GM12873 (cell line): Measurements from ENCODE around the gene EPAS1.

ENCODE experiments used
- TF ChIP-seq, protein P1 (sequence below): IDR thresholded peaks from 2 replicates; pipeline ENCODE4 v1.5.1; 2012; ENCODE audit warnings: low read depth, mild to moderate bottlenecking, moderate library complexity, low read length, control low read depth; ENCODE audit not compliant: insufficient read depth; ENCODE audit errors: missing control alignments

Gene EPAS1

DNA sequence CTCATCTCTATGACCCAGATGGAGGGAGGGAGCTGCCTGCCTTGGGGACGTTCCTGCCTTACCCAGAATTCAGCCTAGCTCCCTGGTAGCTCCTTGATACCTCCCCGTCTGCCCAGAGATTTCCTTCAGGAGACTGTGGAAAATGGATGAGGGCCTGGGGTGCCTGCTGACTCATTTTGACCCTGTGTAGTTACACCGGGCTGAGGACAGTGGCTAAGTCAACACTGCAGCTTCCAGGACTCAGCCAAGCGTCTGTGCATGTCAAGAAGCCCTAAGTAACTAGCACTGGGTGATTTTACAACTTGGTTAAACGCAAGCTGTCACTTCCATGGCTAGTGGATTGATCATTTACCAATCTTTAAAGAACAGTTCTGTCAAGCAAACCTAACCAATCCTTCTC, 23.3 kb upstream of the EPAS1 start:
- TF ChIP-seq, protein P1, sequence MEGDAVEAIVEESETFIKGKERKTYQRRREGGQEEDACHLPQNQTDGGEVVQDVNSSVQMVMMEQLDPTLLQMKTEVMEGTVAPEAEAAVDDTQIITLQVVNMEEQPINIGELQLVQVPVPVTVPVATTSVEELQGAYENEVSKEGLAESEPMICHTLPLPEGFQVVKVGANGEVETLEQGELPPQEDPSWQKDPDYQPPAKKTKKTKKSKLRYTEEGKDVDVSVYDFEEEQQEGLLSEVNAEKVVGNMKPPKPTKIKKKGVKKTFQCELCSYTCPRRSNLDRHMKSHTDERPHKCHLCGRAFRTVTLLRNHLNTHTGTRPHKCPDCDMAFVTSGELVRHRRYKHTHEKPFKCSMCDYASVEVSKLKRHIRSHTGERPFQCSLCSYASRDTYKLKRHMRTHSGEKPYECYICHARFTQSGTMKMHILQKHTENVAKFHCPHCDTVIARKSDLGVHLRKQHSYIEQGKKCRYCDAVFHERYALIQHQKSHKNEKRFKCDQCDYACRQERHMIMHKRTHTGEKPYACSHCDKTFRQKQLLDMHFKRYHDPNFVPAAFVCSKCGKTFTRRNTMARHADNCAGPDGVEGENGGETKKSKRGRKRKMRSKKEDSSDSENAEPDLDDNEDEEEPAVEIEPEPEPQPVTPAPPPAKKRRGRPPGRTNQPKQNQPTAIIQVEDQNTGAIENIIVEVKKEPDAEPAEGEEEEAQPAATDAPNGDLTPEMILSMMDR, result no peak

DNA sequence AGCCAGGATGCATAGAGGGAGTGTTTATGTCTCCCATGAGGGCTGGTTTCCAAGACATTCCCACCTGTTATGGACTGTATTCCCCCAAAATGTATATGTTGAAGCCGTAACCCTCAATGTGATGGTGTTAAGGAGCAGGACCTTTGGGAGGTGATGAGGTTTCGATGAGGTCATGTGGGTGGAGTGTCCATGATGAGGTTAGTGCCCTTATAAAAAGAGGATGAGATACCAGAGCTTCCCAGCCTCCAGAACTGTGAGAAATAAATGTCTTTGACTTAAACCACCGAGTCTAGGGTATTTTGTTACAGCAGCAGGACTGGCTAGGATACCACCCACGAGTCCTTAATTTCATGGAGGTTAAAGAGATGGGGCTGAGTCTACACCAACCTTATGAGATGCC, 22.6 kb upstream of the EPAS1 start:
- TF ChIP-seq, protein P1, result no peak

DNA sequence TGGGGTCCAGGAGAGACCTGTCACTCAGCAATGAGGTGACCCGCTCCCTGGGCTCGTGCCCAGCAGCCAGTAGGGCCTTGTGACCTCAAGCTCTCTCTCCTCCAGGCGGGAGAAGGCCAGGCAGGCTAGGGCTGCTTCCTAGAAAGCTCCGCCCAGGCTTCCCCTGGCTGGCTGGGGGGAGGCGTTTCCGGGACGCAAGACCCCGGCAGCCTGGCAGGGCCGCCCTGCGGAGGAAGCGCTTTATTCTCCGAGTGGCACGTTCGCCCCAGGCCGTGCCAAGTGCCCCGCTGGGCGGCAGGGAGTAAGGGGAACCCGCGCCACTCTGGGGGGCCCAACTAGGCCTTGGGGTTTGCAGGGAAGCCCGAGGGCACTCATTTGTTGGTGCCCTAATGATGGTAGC, 21.2 kb upstream of the EPAS1 start:
- TF ChIP-seq, protein P1, result no peak

DNA sequence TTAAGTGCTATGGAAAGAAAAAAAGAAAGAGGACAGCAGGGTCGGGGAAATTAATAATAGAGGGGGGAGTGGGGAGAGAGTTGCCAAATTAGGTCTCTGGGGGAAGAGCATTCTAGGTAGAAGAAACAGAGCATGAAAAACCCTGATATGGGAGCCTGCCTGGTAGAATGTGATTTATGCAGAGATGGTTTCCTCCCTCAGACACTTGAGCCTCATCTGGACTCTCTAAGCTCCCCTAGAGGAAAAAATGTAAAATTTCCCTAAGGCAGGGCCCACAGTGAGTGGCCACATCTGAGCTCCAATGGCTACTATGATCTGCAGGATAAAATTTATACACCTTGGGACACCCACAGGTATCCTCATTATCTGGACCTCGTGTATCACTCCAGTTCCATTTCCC, 20.6 kb upstream of the EPAS1 start:
- TF ChIP-seq, protein P1, result no peak

DNA sequence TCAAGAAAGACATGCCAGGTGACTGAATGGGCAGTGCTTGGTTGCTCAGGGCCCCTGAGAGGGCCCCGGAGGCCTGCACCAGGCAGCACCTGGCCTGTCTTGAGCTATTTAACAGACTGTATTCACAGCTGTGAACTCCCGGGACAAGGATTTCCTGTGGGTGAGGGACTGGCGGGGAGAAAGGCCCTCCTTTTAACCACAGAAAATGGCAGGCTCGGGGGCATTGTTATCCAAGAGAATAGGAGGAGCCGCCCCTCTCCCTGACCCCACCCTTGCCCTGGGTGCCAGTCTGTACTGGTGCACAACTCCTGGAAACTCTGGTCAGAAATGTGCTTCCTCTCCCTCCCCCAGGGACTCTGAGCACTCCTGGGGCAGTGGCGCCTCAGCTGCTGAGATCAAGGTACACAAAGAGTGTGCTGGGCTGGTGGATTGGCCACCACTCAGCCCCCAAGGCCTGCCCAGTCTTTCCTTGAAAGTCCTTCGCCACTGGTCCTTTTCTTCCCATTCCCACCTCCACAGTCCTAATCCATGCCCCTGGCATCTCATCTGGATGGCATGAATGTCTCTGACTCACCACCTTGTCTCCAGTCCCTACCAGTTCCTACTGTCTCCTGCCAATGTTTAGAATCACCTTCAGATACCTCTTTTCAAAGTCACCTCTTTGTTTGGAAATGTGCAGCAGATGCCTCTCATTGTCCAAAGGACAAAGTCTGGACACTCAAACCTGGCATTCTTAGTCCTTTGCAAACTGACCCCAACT, 19.6 kb upstream of the EPAS1 start:
- TF ChIP-seq, protein P1, result no peak

DNA sequence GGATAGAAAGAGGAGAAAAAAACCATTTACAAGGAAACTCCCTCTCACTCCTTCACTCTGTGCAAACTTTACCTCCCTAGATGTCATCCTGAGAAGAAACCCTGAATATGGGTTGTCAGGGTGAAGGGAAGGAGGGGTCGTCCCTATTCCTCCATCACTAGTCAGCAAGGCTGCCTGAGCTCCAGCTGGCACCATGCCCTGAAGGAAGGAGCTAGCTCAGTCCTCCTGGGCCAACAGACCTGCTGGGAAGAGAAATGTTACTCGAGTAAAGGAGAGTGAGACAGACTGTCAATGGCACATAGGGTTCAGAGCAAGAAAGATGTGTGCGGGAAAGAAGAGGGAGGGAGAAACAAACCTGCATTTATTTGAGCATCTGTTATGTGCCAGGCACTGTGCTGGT, 18.3 kb upstream of the EPAS1 start:
- TF ChIP-seq, protein P1, result no peak

DNA sequence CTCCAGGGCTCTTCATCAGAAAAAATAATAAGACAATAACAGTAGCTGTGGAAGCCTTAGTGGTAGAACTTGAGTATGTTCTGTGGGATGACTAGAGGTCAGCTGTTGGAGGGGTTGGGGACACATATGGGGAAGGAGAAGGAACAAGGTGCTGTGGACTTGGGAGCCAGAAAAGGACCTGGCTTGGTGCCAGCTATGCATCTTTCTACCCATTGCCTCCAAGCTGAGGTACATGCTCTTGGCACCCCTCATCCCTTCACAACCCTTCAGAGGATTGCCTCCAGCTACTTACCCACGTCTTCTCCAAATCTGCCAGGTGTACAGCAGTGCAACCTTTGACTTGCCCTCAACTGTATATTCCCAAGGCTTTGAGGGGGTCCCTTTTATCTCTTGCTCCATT, 15.3 kb upstream of the EPAS1 start:
- TF ChIP-seq, protein P1, result no peak

DNA sequence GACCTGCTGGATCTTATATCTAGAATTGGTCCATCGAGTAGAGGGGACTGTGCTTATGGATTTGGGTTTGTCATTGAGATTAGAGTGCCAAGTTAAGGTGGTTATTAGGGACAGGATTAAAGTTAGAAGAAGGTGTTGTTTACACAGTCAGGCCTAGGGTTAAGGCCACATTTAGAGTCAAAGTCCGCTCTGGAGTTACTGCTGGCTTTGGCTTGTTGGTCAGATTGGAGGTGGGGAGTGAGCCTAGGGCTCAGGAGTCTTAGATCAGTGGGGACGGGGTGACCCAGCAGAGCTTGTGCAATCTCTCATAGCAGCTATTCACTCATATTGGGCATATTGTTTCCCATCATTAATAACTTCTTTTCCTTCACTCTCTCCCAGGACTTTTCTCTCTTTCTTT, 13.5 kb upstream of the EPAS1 start:
- TF ChIP-seq, protein P1, result no peak
